ENCODE measurements around the gene D2HGDH. TPM values are rescaled to one million over a fixed set of nuclear protein-coding genes. Genes with fewer than 3 reads are reported as not detected.

D2HGDH gene
- total and polyA plus RNA-seq, 9 of the 15 experiments (the other 6 are each of a cell fraction or from before 2014, with no cell fraction given), result 0.39 to 30.8 (median 10.3) TPM

- no TSS peak for BruUV-seq (replicated peaks)
- FAIRE-seq (no peak), DNase-seq (ENCODE audit: extremely low read depth in 1 of 4, low spot score in 3 of 4) (no peak), ATAC-seq (no peak)
- H3K27me3 ChIP-seq (ENCODE audit: control insufficient read depth in 2 of 2, insufficient read depth in 2 of 2, low read length in 2 of 2), result no peaks in the 10 kb centered on the region
- no peaks in the 10 kb centered on the region for H3K9me1 ChIP-seq (ENCODE audit: control insufficient read depth, insufficient read depth, low read length)
- H3K36me3 ChIP-seq (ENCODE audit: control insufficient read depth, insufficient read depth, low read length), result peaks cover 26% of the 10 kb centered on the region; the same call in 1 of the 3 replicates
- no peaks in the 10 kb centered on the region for H3K9me3 ChIP-seq (replicated peaks; ENCODE audit: control insufficient read depth, insufficient read depth, low read depth, low read length)
- intact Hi-C loops (cut with micrococcal nuclease) (no loop called here), in situ Hi-C loops (cut with MboI) (loop anchor here (5.0 kb wide), 1 partner anchor 151 kb away; no protein-coding TSS in a partner anchor)
- ChIA-PET POLR2A (no interaction called here), CTCF (ENCODE audit: low intra/inter-chr PET ratio) (no interaction called here)
- TF ChIP-seq TFAM (CRISPR knock-in tag; conservative IDR thresholded peaks at IDR 0.05) (no peak), ZNF134 (CRISPR knock-in tag; conservative IDR thresholded peaks at IDR 0.05) (no peak), ARID3B (CRISPR knock-in tag; IDR thresholded peaks at IDR 0.05; ENCODE audit: borderline replicate concordance) (no peak), RBM39 (optimal IDR thresholded peaks at IDR 0.05; ENCODE audit: low read depth, low read length) (no peak), PRMT5 (CRISPR knock-in tag; IDR thresholded peaks at IDR 0.05) (no peak), E2F5 (CRISPR knock-in tag; IDR thresholded peaks at IDR 0.05) (no peak), TRIM24 (IDR thresholded peaks at IDR 0.05) (no peak), RBM25 (IDR thresholded peaks at IDR 0.05; ENCODE audit: low read depth, low read length, severe bottlenecking) (no peak), SMAD2 (IDR thresholded peaks at IDR 0.05; ENCODE audit: low read depth, low read length) (no peak), GABPB1 (CRISPR knock-in tag; IDR thresholded peaks at IDR 0.05) (no peak), ZNF395 (CRISPR knock-in tag; IDR thresholded peaks at IDR 0.05) (no peak), ZNF12 (CRISPR knock-in tag; IDR thresholded peaks at IDR 0.05) (no peak), SRSF1 (IDR thresholded peaks at IDR 0.05; ENCODE audit: low read depth, low read length) (no peak)
- H3K9ac ChIP-seq (ENCODE audit: insufficient read depth in 1 of 2, low read depth in 2 of 2, low read length in 2 of 2), result no peak overlapping the region
- WGBS (ENCODE audit: insufficient coverage, low coverage, missing lambda C conversion rate), result 96% methylated on average over 8 of the region's 16 CpGs
- H3K4me1 ChIP-seq (replicated peaks in 1 of 2; ENCODE audit: control insufficient read depth in 2 of 2, insufficient read depth in 2 of 2, low read length in 2 of 2), result peaks cover 4 to 15% of the 10 kb centered on the region in 2 experiments; a peak in 3 of 5 replicates
- no peaks in the 10 kb centered on the region for H3K79me2 ChIP-seq (ENCODE audit: control insufficient read depth, insufficient read depth, low read length)
- 0 out of 2 replicates have a peak, but pooled peaks cover 3% of the 10 kb centered on the region for H4K20me1 ChIP-seq (replicated peaks; ENCODE audit: control insufficient read depth, insufficient read depth, low read length)
- H2AFZ ChIP-seq (ENCODE audit: low read depth, low read length), result no peak overlapping the region
- no peak overlapping the region for H3K27ac ChIP-seq (ENCODE audit: extremely low read depth, low read depth, low read length)
- H3K4me3 ChIP-seq, result no peak overlapping the region
- no peak overlapping the region for H3K4me2 ChIP-seq (ENCODE audit: insufficient read depth, low read length)
These were observed 8.0 kb upstream of the D2HGDH start for GRCh38 chr2:241726459-241726858.
